Muscle of leg (tissue), 11 donors: Measurements from ENCODE around the gene TCF12. TPM values are rescaled to one million over a fixed set of nuclear protein-coding genes. Genes with fewer than 3 reads are reported as not detected.

Experiments used
- DNase-seq: peaks from one replicate; pipeline ENCODE4 v3.0.0; 2013
- H3K27ac ChIP-seq: one replicate; pipeline ENCODE4 v1.5.1; 2013; ENCODE audit warnings: mild to moderate bottlenecking, low read length, control low read depth
- H3K27me3 ChIP-seq: one replicate; pipeline ENCODE4 v1.6.1; 2013; ENCODE audit warnings: low read length; ENCODE audit not compliant: control insufficient read depth, insufficient read depth
- H3K36me3 ChIP-seq: one replicate; pipeline ENCODE4 v1.6.1; 2013; ENCODE audit warnings: low read length; ENCODE audit not compliant: control insufficient read depth, insufficient read depth
- H3K4me1 ChIP-seq: one replicate; pipeline ENCODE4 v1.6.1; 2013; ENCODE audit warnings: low read length; ENCODE audit not compliant: control insufficient read depth, insufficient read depth
- H3K4me3 ChIP-seq: one replicate; pipeline ENCODE4 v1.5.1; 2013; ENCODE audit warnings: low read length, control low read depth
- H3K9me3 ChIP-seq: replicated peaks from 2 replicates; pipeline ENCODE4 v1.6.1; 2013; ENCODE audit warnings: low read depth, low read length; ENCODE audit not compliant: control insufficient read depth
- WGBS: methylation state at CpG from one replicate; pipeline ENCODE4 v1.1.5; 2013; ENCODE audit warnings: missing lambda C conversion rate; ENCODE audit not compliant: insufficient coverage; 5-methylcytosine and 5-hydroxymethylcytosine counted together
- polyA plus RNA-seq, 8 donors: library from polyadenylated mRNA; unstranded; fragments of 120-200 nt; gene quantifications; one replicate each; pipeline versions ENCODE4 v1.2.1 to v1.2.3, GENCODE V29; 2013; ENCODE audit warnings: inconsistent platforms in 1 of 8, low replicate concordance in 1 of 8; ENCODE audit not compliant: insufficient read length in 8 of 8, insufficient read depth in 1 of 8
- total RNA-seq: library from RNA; stranded (reverse); fragments of 120-200 nt; gene quantifications from one replicate; pipeline ENCODE4 v1.2.4, GENCODE V29; 2013

TCF12 gene
- total and polyA plus RNA-seq, 9 donors: 79.1 to 147 (median 116) TPM

GRCh38 chr15:57025264-57025926 is 107.0 kb downstream of the TCF12 start:
- H3K27ac ChIP-seq: no peak overlapping the region
- no peaks in the 10 kb centered on the region for H3K4me1 ChIP-seq
- H3K36me3 ChIP-seq: no peaks in the 10 kb centered on the region
- WGBS: 85% methylated on average over 5 of the region's 10 CpGs
- no peaks in the 10 kb centered on the region for H3K27me3 ChIP-seq
- H3K4me3 ChIP-seq: no peak overlapping the region
- DNase-seq: no peak
- H3K9me3 ChIP-seq: no peaks in the 10 kb centered on the region

- Histone ChIP-seq H3K9me3 (no peaks in the 10 kb centered on the region), H3K27ac (no peak overlapping the region), H3K27me3 (no peaks in the 10 kb centered on the region), H3K4me3 (no peak overlapping the region), H3K36me3 (no peaks in the 10 kb centered on the region), H3K4me1 (peaks cover 2% of the 10 kb centered on the region)
- DNase-seq: peak; percentile 45
- WGBS: no CpG with 5 or more reads among the region's 2 CpGs
Measured at GRCh38 chr15:57026016-57026592, 107.7 kb downstream of the TCF12 start.

- no peak overlapping the region for H3K4me3 ChIP-seq
- DNase-seq: no peak
- no peaks in the 10 kb centered on the region for H3K27me3 ChIP-seq
- no peaks in the 10 kb centered on the region for H3K9me3 ChIP-seq
- peaks cover 8% of the 10 kb centered on the region for H3K4me1 ChIP-seq
- H3K36me3 ChIP-seq: no peaks in the 10 kb centered on the region
- no peak overlapping the region for H3K27ac ChIP-seq
- no CpG with 5 or more reads among the region's 5 CpGs for WGBS
Measured at GRCh38 chr15:57027596-57027995, 109.2 kb downstream of the TCF12 start.

- Histone ChIP-seq H3K27ac (no peak overlapping the region), H3K27me3 (no peaks in the 10 kb centered on the region), H3K4me1 (peaks cover 8% of the 10 kb centered on the region), H3K4me3 (no peak overlapping the region), H3K9me3 (no peaks in the 10 kb centered on the region), H3K36me3 (no peaks in the 10 kb centered on the region)
- DNase-seq: no peak
- WGBS: 100% methylated on average over 1 of the region's 7 CpGs
Measured at GRCh38 chr15:57028176-57028575, 109.7 kb downstream of the TCF12 start.

- DNase-seq: no peak
- Histone ChIP-seq H3K36me3 (no peaks in the 10 kb centered on the region), H3K4me3 (no peak overlapping the region), H3K27ac (no peak overlapping the region), H3K27me3 (no peaks in the 10 kb centered on the region), H3K4me1 (peaks cover 8% of the 10 kb centered on the region), H3K9me3 (no peaks in the 10 kb centered on the region)
- WGBS: 86% methylated on average over 1 of the region's 3 CpGs
Measured at GRCh38 chr15:57030011-57030410, 111.6 kb downstream of the TCF12 start.

GRCh38 chr15:57031082-57031481 is 112.6 kb downstream of the TCF12 start:
- no peaks in the 10 kb centered on the region for H3K27me3 ChIP-seq
- H3K36me3 ChIP-seq: no peaks in the 10 kb centered on the region
- H3K4me3 ChIP-seq: no peak overlapping the region
- H3K27ac ChIP-seq: no peak overlapping the region
- H3K9me3 ChIP-seq: no peaks in the 10 kb centered on the region
- no peak for DNase-seq
- peaks cover 8% of the 10 kb centered on the region for H3K4me1 ChIP-seq
- WGBS: no CpG with 5 or more reads among the region's 1 CpG

- Histone ChIP-seq H3K4me3 (no peak overlapping the region), H3K36me3 (no peaks in the 10 kb centered on the region), H3K27me3 (no peaks in the 10 kb centered on the region), H3K9me3 (no peaks in the 10 kb centered on the region), H3K27ac (no peak overlapping the region), H3K4me1 (peaks cover 8% of the 10 kb centered on the region)
- WGBS: no CpG with 5 or more reads among the region's 1 CpG
- DNase-seq: peak; percentile 81
Measured at GRCh38 chr15:57031605-57032004, 113.2 kb downstream of the TCF12 start.

- DNase-seq: no peak
- Histone ChIP-seq H3K27ac (no peak overlapping the region), H3K4me3 (no peak overlapping the region), H3K4me1 (peaks cover 8% of the 10 kb centered on the region), H3K27me3 (no peaks in the 10 kb centered on the region), H3K9me3 (no peaks in the 10 kb centered on the region), H3K36me3 (no peaks in the 10 kb centered on the region)
- no CpG with 5 or more reads among the region's 5 CpGs for WGBS
Measured at GRCh38 chr15:57032338-57032737, 113.9 kb downstream of the TCF12 start.

- no peak overlapping the region for H3K27ac ChIP-seq
- no peak overlapping the region for H3K4me3 ChIP-seq
- WGBS: no CpG with 5 or more reads among the region's 3 CpGs
- H3K4me1 ChIP-seq: peaks cover 8% of the 10 kb centered on the region
- H3K9me3 ChIP-seq: no peaks in the 10 kb centered on the region
- no peaks in the 10 kb centered on the region for H3K36me3 ChIP-seq
- no peaks in the 10 kb centered on the region for H3K27me3 ChIP-seq
- no peak for DNase-seq
Measured at GRCh38 chr15:57033715-57034439, 115.4 kb downstream of the TCF12 start.

- no CpG with 5 or more reads among the region's 1 CpG for WGBS
- Histone ChIP-seq H3K4me1 (peaks cover 8% of the 10 kb centered on the region), H3K9me3 (no peaks in the 10 kb centered on the region)
Measured at GRCh38 chr15:57034613-57035012, 116.2 kb downstream of the TCF12 start.

More at GRCh38 chr15:57034613-57035012, 116.2 kb downstream of the TCF12 start:
- Histone ChIP-seq H3K27ac (no peak overlapping the region), H3K4me3 (no peak overlapping the region), H3K27me3 (no peaks in the 10 kb centered on the region), H3K36me3 (no peaks in the 10 kb centered on the region)
- no peak for DNase-seq
